IMR-90 (cell line): ENCODE data around the gene C1QL2. TPM values are rescaled to one million over a fixed set of nuclear protein-coding genes. Genes with fewer than 3 reads are reported as not detected.

Experiments used
- ATAC-seq: fragments of 200-7000 bp; cut with Tn5 transposase; 2 replicates; pipeline ENCODE4 v1.9.1; 2020; ENCODE audit warnings: low read depth, mild to moderate bottlenecking, moderate library complexity
- BruUV-seq: library from RNA; stranded (reverse); fragments of 400-500 nt; replicated peaks from 2 replicates; lab custom pipeline; 2021; lab: Mats Ljungman, UMichigan
- CTCF ChIA-PET: fragments of 300-600 bp; formaldehyde crosslinking; extraction: SDS; loops from one replicate; lab custom pipeline; 2021; ENCODE audit warnings: antibody characterized with exemption; lab: Yijun Ruan, JAX
- POLR2A ChIA-PET: fragments of 300-600 bp; sonication (Branson Sonifier 250); formaldehyde crosslinking; loops from one replicate; lab custom pipeline; 2022; ENCODE audit warnings: antibody characterized with exemption; ENCODE audit not compliant: unreplicated experiment; lab: Charles Lee
- DNase-seq: peaks from one replicate; pipeline ENCODE4 v3.0.0; 2013
- H2AFZ ChIP-seq: replicated peaks from 2 replicates; pipeline ENCODE3; 2013; ENCODE audit warnings: low read length, mild to moderate bottlenecking; ENCODE audit not compliant: poor library complexity
- H2AK5ac ChIP-seq: 2 replicates; pipeline ENCODE4 v1.6.1; 2013; ENCODE audit warnings: low read depth, low read length, inconsistent platforms
- H2AK9ac ChIP-seq: replicated peaks from 2 replicates; pipeline ENCODE3; 2013; ENCODE audit warnings: mild to moderate bottlenecking, low read depth, low read length, moderate library complexity; ENCODE audit not compliant: poor library complexity
- H2BK120ac ChIP-seq: 2 replicates; pipeline ENCODE4 v1.6.1; 2013; ENCODE audit warnings: low read depth, low read length, inconsistent platforms
- H2BK15ac ChIP-seq: 3 replicates; pipeline ENCODE4 v1.6.1; 2013; ENCODE audit warnings: low read depth, low read length, inconsistent platforms
- H2BK20ac ChIP-seq: 2 replicates; pipeline ENCODE4 v1.6.1; 2013; ENCODE audit warnings: low read depth, mild to moderate bottlenecking, inconsistent platforms, low read length, moderate library complexity
- H2BK5ac ChIP-seq: 2 replicates; pipeline ENCODE4 v1.6.1; 2013; ENCODE audit warnings: mild to moderate bottlenecking, low read depth, low read length, inconsistent platforms; ENCODE audit not compliant: poor library complexity, severe bottlenecking
- H3K14ac ChIP-seq: replicated peaks from 2 replicates; pipeline ENCODE4 v1.6.1; 2013; ENCODE audit warnings: low read depth, low read length, inconsistent platforms
- H3K18ac ChIP-seq: 2 replicates; pipeline ENCODE4 v1.6.1; 2013; ENCODE audit warnings: low read depth, low read length, control low read depth
- H3K23ac ChIP-seq: 2 replicates; pipeline ENCODE4 v1.6.1; 2013; ENCODE audit warnings: low read depth, low read length, inconsistent platforms
- H3K27ac ChIP-seq: 2 replicates; pipeline ENCODE4 v1.5.1; 2013; ENCODE audit warnings: mild to moderate bottlenecking, control low read depth, low read length; ENCODE audit not compliant: insufficient read depth
- H3K27me3 ChIP-seq: 2 replicates; pipeline ENCODE4 v1.6.1; 2013; ENCODE audit warnings: low read length; ENCODE audit not compliant: control insufficient read depth, insufficient read depth
- H3K36me3 ChIP-seq: 2 replicates; pipeline ENCODE4 v1.6.1; 2013; ENCODE audit warnings: low read length, mixed read lengths; ENCODE audit not compliant: control insufficient read depth, insufficient read depth
- H3K4ac ChIP-seq: 2 replicates; pipeline ENCODE4 v1.6.1; 2013; ENCODE audit warnings: low read depth, low read length, inconsistent platforms
- H3K4me1 ChIP-seq: 2 replicates; pipeline ENCODE4 v1.6.1; 2013; ENCODE audit warnings: low read length, mixed read lengths; ENCODE audit not compliant: control insufficient read depth, insufficient read depth
- H3K4me2 ChIP-seq: 2 replicates; pipeline ENCODE4 v1.6.1; 2013; ENCODE audit warnings: low read depth, mild to moderate bottlenecking, control low read depth, low read length, moderate library complexity
- H3K4me3 ChIP-seq: 2 replicates; pipeline ENCODE4 v1.5.1; 2013; ENCODE audit warnings: low read depth, mild to moderate bottlenecking, control low read depth, low read length, moderate library complexity; ENCODE audit not compliant: insufficient read depth
- H3K56ac ChIP-seq: 2 replicates; pipeline ENCODE4 v1.6.1; 2013; ENCODE audit warnings: low read length, inconsistent platforms; ENCODE audit not compliant: insufficient read depth; ENCODE audit errors: extremely low read depth
- H3K79me1 ChIP-seq, 2 experiments: 2 replicates each; pipeline ENCODE4 v1.6.1; 2013; ENCODE audit warnings: low read length in 2 of 2, inconsistent platforms in 1 of 2, low read depth in 1 of 2
- H3K9ac ChIP-seq: 2 replicates; pipeline ENCODE4 v1.6.1; 2013; ENCODE audit warnings: low read depth, low read length, control low read depth
- H3K9me1 ChIP-seq: 2 replicates; pipeline ENCODE4 v1.6.1; 2013; ENCODE audit warnings: low read length, inconsistent platforms; ENCODE audit not compliant: insufficient read depth
- H3K9me3 ChIP-seq: 2 replicates; pipeline ENCODE4 v1.6.1; 2013; ENCODE audit warnings: low read length; ENCODE audit not compliant: control insufficient read depth, insufficient read depth
- H4K20me1 ChIP-seq: 2 replicates; pipeline ENCODE4 v1.6.1; 2013; ENCODE audit warnings: low read length, inconsistent platforms; ENCODE audit not compliant: insufficient read depth
- H4K5ac ChIP-seq: 2 replicates; pipeline ENCODE4 v1.6.1; 2013; ENCODE audit warnings: mild to moderate bottlenecking, low read depth, low read length, control low read depth
- H4K8ac ChIP-seq, 2 experiments: 2 replicates each; pipeline ENCODE4 v1.6.1; 2013; ENCODE audit warnings: low read depth in 2 of 2, low read length in 2 of 2, control low read depth in 1 of 2, inconsistent platforms in 1 of 2
- H4K91ac ChIP-seq: 2 replicates; pipeline ENCODE4 v1.6.1; 2013; ENCODE audit warnings: low read depth, low read length, inconsistent platforms; ENCODE audit not compliant: insufficient read depth
- BHLHE40 ChIP-seq: fragments of 150-350 bp; IDR thresholded peaks from 2 replicates; pipeline ENCODE4 v1.6.1; 2016; ENCODE audit warnings: mild to moderate bottlenecking, low read depth, low read length
- CEBPB ChIP-seq: IDR thresholded peaks from 2 replicates; pipeline ENCODE4 v1.6.1; 2012; ENCODE audit warnings: low read depth, low read length, improper control_type of control experiment
- CHD1 ChIP-seq: IDR thresholded peaks from 2 replicates; pipeline ENCODE4 v1.6.1; 2012; ENCODE audit warnings: low read depth, low read length, improper control_type of control experiment
- CTCF ChIP-seq: conservative IDR thresholded peaks from 2 replicates; pipeline ENCODE4 v1.5.1; 2012; ENCODE audit warnings: mild to moderate bottlenecking, low read depth, low read length, improper control_type of control experiment
- ELK1 ChIP-seq: fragments of 150-350 bp; IDR thresholded peaks from 2 replicates; pipeline ENCODE4 v1.6.1; 2016; ENCODE audit warnings: low read depth, mild to moderate bottlenecking, low read length, moderate library complexity, borderline replicate concordance
- FOS ChIP-seq: fragments of 150-350 bp; IDR thresholded peaks from 2 replicates; pipeline ENCODE4 v1.6.1; 2016; ENCODE audit warnings: low read depth, low read length
- MAFK ChIP-seq: IDR thresholded peaks from 2 replicates; pipeline ENCODE4 v1.6.1; 2012; ENCODE audit warnings: low read depth, low read length, improper control_type of control experiment
- MAZ ChIP-seq: IDR thresholded peaks from 2 replicates; pipeline ENCODE4 v1.6.1; 2012; ENCODE audit warnings: low read depth, mild to moderate bottlenecking, low read length, improper control_type of control experiment, moderate library complexity, borderline replicate concordance
- MXI1 ChIP-seq: IDR thresholded peaks from 2 replicates; pipeline ENCODE4 v1.6.1; 2012; ENCODE audit warnings: low read depth, mild to moderate bottlenecking, low read length, moderate library complexity, borderline replicate concordance
- NFE2L2 ChIP-seq: fragments of 150-350 bp; IDR thresholded peaks from 2 replicates; pipeline ENCODE4 v1.6.1; 2016; ENCODE audit warnings: low read depth, mild to moderate bottlenecking, low read length
- POLR2A ChIP-seq: IDR thresholded peaks from 2 replicates; pipeline ENCODE4 v1.6.1; 2012; ENCODE audit warnings: mild to moderate bottlenecking, low read depth, low read length
- RAD21 ChIP-seq: IDR thresholded peaks from 2 replicates; pipeline ENCODE4 v1.6.1; 2012; ENCODE audit warnings: low read length, improper control_type of control experiment
- RCOR1 ChIP-seq: IDR thresholded peaks from 2 replicates; pipeline ENCODE4 v1.6.1; 2012; ENCODE audit warnings: mild to moderate bottlenecking, low read length, improper control_type of control experiment; ENCODE audit not compliant: insufficient replicate concordance
- RFX5 ChIP-seq: IDR thresholded peaks from 2 replicates; pipeline ENCODE4 v1.8.0; 2012; ENCODE audit warnings: low read depth, mild to moderate bottlenecking, low read length, moderate library complexity
- SMC3 ChIP-seq: fragments of 150-350 bp; IDR thresholded peaks from 2 replicates; pipeline ENCODE4 v1.6.1; 2016; ENCODE audit warnings: low read depth, mild to moderate bottlenecking, antibody characterized with exemption, low read length, moderate library complexity
- USF2 ChIP-seq: fragments of 150-350 bp; IDR thresholded peaks from 2 replicates; pipeline ENCODE4 v1.6.1; 2017; ENCODE audit warnings: mild to moderate bottlenecking, antibody characterized with exemption, low read length, low read depth
- WGBS, 2 experiments: methylation state at CpG; one replicate each; pipeline versions ENCODE4 v1.1.5 to v1.1.7; 2013; ENCODE audit warnings: missing lambda C conversion rate in 2 of 2; ENCODE audit not compliant: insufficient read length in 1 of 2; ENCODE audit errors: extremely low coverage in 2 of 2; 5-methylcytosine and 5-hydroxymethylcytosine counted together
- dilution Hi-C: fragments of 300-500 bp; cut with HindIII; formaldehyde crosslinking; loops from one replicate; pipeline ENCODE4 v1.14.3; 2018; ENCODE audit warnings: low sequenced_read_pairs; ENCODE audit not compliant: unreplicated experiment
- in situ Hi-C: fragments of 300-500 bp; cut with MboI; formaldehyde crosslinking; loops from 3 replicates; pipeline ENCODE4 v1.14.3; 2019; ENCODE audit warnings: low sequenced_read_pairs, inconsistent platforms, mixed read lengths
- intact Hi-C: fragments of 100-400 bp; cut with micrococcal nuclease; formaldehyde crosslinking; loops from 2 replicates; pipeline ENCODE4 v1.10.0; 2022
- polyA plus RNA-seq, 3 experiments: library from polyadenylated mRNA; depleted of rRNA; stranded (reverse); fragments of >200 nt; gene quantifications; 2 replicates each; pipeline ENCODE4 v1.2.3, GENCODE V29; 2012; ENCODE audit warnings: low replicate concordance in 1 of 3
- total RNA-seq: library from RNA; depleted of rRNA; stranded (reverse); fragments of >200 nt; gene quantifications from 2 replicates; pipeline ENCODE4 v1.2.3, GENCODE V29; 2012

The C1QL2 gene
- total and polyA plus RNA-seq, 2 of the 4 experiments (the other 2 are of a cell fraction) = not detected

GRCh38 chr2:119157850-119158511 is 570 bp downstream of the C1QL2 start:
- no peak overlapping the region for H3K14ac ChIP-seq
- in situ Hi-C loops (loop anchor here (25.0 kb wide), 1 partner anchor 104 kb away; no protein-coding TSS in a partner anchor), intact Hi-C loops (no loop called here), dilution Hi-C loops (no loop called here)
- no peak overlapping the region for H3K4me2 ChIP-seq
- H2BK15ac ChIP-seq = no peak overlapping the region
- 4% methylated on average over 16 of the region's 78 CpGs; no CpG with 5 or more reads in 1 of the 2 experiments for WGBS, 2 experiments
- no peak overlapping the region for H4K91ac ChIP-seq
- no peak overlapping the region for H2BK20ac ChIP-seq
- BruUV-seq = no TSS peak
- TF ChIP-seq CEBPB (no peak), SMC3 (no peak), CHD1 (no peak), NFE2L2 (no peak), MXI1 (no peak), ELK1 (no peak), USF2 (no peak), RAD21 (no peak), BHLHE40 (no peak), RFX5 (no peak), RCOR1 (no peak), POLR2A (no peak), MAFK (no peak), MAZ (no peak), FOS (no peak), CTCF (no peak)
- no peak overlapping the region for H4K5ac ChIP-seq
- no peak overlapping the region for H3K4me3 ChIP-seq
- H4K20me1 ChIP-seq = no peaks in the 10 kb centered on the region
- no peak overlapping the region for H2AK5ac ChIP-seq
- no peaks in the 10 kb centered on the region for H3K79me1 ChIP-seq
- H3K56ac ChIP-seq = no peak overlapping the region
- DNase-seq = no peak
- peaks cover 64% of the 10 kb centered on the region for H3K27me3 ChIP-seq
- no peak overlapping the region for H4K8ac ChIP-seq
- no peak overlapping the region for H3K4ac ChIP-seq
- no peak for ATAC-seq
- ChIA-PET CTCF (no interaction called here), POLR2A (no interaction called here)
- H2BK5ac ChIP-seq = no peak overlapping the region
- no peak overlapping the region for H3K27ac ChIP-seq
- no peaks in the 10 kb centered on the region for H3K4me1 ChIP-seq
- H2BK120ac ChIP-seq = no peak overlapping the region
- H3K9ac ChIP-seq = no peak overlapping the region
- H3K23ac ChIP-seq = no peak overlapping the region
- no peaks in the 10 kb centered on the region for H3K9me3 ChIP-seq
- no peaks in the 10 kb centered on the region for H3K36me3 ChIP-seq
- no peak overlapping the region for H2AFZ ChIP-seq
- H2AK9ac ChIP-seq = no peak overlapping the region
- H3K9me1 ChIP-seq = no peaks in the 10 kb centered on the region
- no peak overlapping the region for H3K18ac ChIP-seq
